ENCODE results near the gene POT1.
"Not testable (repeated sequence)": the region's sequence is repeated elsewhere in the genome, so short reads cannot be mapped to it uniquely, and the experiment has no call there.

POT1 gene, protein sequence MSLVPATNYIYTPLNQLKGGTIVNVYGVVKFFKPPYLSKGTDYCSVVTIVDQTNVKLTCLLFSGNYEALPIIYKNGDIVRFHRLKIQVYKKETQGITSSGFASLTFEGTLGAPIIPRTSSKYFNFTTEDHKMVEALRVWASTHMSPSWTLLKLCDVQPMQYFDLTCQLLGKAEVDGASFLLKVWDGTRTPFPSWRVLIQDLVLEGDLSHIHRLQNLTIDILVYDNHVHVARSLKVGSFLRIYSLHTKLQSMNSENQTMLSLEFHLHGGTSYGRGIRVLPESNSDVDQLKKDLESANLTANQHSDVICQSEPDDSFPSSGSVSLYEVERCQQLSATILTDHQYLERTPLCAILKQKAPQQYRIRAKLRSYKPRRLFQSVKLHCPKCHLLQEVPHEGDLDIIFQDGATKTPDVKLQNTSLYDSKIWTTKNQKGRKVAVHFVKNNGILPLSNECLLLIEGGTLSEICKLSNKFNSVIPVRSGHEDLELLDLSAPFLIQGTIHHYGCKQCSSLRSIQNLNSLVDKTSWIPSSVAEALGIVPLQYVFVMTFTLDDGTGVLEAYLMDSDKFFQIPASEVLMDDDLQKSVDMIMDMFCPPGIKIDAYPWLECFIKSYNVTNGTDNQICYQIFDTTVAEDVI

DNA sequence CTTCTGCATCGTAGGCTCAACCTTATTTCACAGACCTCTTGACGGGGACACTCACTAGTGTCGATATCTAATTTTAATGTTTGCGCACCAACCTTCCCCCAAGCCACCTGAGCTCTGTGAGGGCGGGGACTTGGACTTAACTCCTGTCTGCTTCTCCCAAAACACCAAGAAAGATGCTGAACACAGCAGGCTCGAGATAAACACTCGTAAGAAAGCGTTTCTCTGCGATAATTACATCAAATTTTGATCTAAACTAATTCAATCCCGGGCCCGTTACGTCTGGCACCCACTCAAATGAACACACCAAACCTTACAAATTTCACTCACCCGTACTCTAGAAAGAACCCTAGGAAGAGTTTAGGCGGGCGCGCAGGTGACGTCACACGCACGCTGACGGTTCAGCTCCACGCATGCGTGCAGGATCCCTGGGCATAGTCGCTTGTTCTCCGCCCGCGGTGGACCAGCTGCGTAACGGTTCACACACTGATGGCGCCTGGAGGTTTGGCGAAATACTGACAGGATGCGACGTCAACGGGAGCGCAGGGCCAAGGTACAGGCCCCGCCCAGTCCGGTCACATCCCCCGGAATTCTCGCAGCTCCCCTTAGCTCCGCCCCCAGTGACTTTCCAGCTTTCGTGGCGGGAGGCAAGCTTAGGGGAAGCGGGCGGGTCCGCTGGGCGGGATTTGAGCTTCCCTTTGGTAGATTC, at the start of gene POT1:
Gene POT1, minus strand, starts transcription at position 359 of the 706 bp plus-strand sequence. CDS start 32,652 bp downstream, outside the sequence.
- DNase-seq (ENCODE audit: low read depth in 2 of 3, low spot score in 2 of 3) = peak; percentile 79 to 94 (median 93)

DNA sequence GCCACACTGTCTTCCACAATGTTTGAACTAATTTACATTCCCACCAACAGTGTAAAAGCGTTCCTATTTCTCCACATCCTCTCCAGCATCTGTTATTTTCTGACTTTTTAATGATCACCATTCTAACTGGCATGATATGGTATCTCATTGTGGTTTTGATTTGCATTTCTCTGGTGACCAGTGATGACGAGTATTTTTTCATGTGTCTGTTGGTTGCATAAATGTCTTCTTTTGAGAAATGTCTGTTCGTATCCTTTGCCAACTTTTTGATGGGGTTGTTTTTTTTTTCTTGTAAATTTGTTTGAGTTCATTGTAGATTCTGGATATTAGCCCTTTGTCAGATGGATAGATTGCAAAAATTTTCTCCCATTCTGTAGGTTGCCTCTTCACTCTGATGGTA, 45.5 kb upstream of the POT1 start:
- DNase-seq (ENCODE audit: low read depth in 2 of 3, low spot score in 2 of 3) = not testable (repeated sequence)

DNA sequence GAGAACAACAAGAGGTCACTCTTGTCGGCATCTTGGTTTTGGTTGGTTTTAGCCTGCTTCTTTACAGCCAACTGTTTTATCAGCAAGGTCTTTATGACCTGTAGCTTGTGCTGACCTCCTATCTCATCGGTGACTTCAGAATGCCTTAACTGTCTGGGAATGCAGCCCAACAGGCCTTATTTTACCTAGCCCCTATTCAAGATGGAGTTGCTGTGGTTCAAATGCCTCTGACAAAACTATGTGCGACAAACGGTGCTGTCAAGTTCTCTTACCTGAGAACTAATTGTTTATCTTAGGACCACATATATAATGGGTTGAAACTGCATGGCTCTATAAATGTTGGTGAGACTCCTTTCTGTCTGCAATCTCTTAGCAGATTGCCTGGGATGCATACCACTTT, 35.9 kb upstream of the POT1 start:
- no peak for DNase-seq (ENCODE audit: low read depth in 2 of 3, low spot score in 2 of 3)

DNA sequence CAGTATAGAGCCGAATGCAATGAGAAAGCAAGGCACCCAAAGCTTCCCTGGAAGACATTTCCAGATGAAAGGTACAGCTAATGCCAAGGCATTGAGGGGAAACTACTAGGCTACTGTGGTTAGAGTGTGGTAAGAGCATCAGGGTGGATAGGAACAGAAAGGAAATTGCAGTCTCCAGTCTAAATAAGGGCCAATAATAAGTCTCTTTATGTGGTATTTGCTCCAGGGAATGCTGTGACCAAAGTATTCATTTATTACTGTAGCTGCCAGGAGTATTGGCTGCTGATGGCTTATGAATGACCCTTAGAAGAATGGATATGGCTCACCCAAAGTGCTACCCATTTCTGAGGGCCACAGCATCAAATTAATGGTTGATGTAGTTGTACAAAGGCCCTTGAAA, 30.1 kb upstream of the POT1 start:
- no peak for DNase-seq (ENCODE audit: low read depth in 2 of 3, low spot score in 2 of 3)

DNA sequence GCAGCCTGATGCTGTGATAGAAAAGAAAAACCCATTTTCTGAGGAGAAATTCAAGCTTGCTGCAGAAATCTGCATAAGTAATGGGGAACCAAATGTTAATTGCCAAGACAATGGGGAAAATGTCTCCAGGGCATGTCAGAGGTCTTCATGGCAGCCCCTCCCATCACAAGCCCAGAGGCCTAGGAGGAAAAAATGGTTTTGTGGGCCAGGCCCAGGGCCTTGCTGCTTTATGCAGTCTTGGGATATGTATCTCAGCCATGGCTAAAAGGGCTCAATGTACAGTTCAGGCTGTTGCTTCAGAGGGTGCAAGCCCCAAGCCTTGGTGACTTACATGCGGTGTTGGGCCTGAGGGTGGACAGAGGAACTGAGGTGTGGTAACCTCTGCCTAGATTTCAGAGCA, 28.3 kb upstream of the POT1 start:
- DNase-seq (ENCODE audit: low read depth in 2 of 3, low spot score in 2 of 3) = not testable (repeated sequence)

DNA sequence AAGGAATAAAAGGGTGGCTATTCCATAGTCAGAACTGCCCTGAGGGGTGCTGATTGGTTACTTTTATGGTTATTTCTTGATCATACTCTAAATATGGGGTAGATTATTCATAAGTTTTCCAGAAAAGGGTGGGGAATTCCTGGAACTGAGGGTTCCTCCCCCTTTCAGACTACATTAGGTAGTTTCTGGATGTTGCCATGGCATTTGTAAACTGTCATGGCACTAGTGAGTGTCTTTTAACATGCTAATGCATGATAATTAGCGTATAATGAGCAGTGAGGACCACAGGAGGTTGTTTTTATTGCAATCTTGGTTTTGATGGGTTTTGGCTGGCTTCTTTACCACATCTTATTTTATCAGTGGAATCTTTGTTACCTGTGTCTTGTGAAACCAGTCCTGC, 26.5 kb upstream of the POT1 start:
- no peak for DNase-seq (ENCODE audit: low read depth in 2 of 3, low spot score in 2 of 3)

DNA sequence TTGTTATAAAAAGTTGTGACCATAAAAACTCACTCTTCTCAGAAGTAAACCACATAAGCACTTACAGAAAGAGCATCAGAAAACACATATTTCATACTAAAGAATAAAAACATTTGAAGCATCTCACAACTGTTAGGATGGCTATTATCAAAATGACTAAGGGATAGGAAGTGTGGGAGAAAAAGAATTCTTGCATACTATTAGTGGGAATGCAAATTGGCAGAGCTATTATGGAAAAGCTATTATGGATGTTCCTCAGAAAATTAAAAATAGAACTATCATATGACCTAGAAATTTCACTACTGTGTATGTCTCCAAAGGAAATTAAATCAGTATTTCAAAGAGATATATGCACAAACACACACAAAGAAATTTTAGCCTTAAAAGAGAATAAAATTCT, 25.2 kb upstream of the POT1 start:
- DNase-seq (ENCODE audit: low read depth in 2 of 3, low spot score in 2 of 3) = no peak

DNA sequence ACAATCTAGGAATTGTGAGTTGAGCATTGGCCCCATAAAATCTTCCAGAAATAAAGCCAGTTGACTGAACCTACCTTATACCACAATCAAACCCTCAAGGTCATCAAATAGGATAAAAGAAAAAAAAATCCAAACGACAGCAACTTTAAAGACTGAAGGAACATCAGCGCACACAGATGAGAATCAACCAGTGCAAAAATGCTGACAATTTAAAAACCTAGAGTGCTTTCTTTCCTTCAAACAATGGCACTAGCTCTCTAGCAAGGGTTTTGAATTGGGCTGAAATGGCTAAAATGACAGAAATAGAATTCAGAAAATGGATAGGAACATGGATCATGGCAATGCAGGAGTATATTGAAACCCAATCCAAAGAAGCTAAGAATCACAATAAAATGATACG, 16.1 kb upstream of the POT1 start:
- DNase-seq (ENCODE audit: low read depth in 2 of 3, low spot score in 2 of 3) = no peak

DNA sequence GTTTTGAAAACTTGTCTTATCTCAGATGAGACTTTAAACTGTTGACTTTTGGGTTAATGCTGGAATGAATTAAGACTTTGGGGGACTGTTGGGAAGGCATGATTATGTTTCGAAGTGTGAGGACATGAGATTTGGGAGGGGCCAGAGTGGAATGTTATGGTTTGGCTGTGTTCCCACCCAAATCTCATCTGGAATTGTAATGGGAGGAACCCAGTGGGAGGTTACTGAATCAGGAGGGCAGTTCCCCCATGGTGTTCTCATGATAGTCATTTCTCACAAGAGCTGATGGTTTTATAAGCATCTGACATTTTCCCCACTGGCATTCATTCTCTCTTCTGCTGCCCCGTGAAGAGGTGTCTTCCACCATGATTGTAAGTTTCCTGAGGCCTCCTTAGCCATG, 13.8 kb upstream of the POT1 start:
- DNase-seq (ENCODE audit: low read depth in 2 of 3, low spot score in 2 of 3) = no peak

DNA sequence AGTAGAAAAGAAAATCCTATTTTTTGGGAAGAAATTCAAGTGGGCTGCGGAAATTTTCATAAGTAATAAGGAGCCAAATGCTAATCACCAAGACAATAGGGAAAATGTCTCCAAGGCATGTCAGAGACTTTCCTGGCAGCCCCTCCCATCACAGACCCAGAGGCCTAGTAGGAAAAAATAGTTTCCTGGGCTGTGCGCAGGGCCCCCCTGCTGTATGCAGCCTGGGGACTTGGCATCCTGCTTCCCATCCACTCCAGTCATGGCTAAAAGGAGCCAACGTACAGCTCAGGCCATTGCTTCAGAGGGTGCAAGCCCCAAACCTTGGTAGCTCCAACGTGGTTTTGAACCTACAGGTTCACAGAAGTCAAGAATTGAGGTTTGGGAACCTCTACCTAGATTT, 12.8 kb upstream of the POT1 start:
- no peak for DNase-seq (ENCODE audit: low read depth in 2 of 3, low spot score in 2 of 3)

DNA sequence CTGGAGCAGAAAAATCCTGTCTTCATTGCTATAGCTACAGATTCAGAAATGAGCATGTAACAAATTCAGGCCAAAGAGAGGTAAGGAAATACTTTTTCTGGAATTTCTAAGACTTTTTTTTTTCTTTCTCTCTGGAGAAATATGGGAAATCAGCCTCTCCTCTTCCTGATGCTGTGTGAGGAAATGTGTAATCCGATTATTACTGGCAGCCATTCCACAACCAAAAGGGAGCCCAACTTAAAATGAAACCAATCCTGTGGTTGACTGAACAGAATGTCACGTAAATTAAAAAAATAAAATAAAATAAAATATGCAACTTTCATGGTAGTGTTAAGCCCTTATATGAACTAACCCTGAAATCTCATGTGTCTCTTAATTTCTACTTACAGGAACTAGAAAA, 10.7 kb upstream of the POT1 start:
- no peak for DNase-seq (ENCODE audit: low read depth in 2 of 3, low spot score in 2 of 3)

DNA sequence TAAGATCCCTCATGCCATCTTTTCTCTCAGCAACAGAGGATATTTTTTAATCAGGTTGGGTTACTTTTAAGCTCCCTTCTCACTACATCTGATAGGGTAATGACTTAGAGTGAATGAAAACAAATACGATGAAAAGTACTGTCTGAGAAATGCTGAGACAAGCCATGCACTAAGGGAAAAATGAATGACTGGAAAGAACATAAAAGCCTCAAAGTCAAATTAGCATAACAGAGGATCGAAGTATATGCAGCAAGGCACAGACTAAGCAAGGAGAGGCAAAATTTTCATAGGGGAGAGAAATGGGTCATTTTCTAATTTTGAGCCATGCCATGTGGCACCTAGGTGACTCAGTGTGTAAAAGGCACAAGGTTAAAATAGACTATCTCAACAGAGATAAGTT, 8.5 kb upstream of the POT1 start:
- DNase-seq (ENCODE audit: low read depth in 2 of 3, low spot score in 2 of 3) = no peak

DNA sequence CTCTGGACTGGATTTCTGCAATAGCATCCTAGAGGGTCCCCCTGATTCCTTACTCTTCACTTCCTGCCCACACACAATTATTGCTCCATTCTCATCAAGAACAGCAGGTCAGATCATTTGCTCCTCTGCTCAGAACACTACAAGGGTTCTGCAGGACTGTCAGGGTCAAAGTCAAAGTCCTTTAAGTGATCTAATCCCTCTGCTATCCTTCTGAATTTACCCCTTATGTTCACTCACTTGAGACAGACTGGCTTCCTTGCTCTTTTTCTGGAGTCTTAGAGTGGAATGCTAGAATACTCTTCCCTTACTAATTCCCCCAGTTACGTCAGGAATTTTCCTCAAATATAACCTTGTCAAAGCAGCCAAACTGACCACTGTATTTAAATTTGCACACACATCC, 7.5 kb upstream of the POT1 start:
- no peak for DNase-seq (ENCODE audit: low read depth in 2 of 3, low spot score in 2 of 3)

DNA sequence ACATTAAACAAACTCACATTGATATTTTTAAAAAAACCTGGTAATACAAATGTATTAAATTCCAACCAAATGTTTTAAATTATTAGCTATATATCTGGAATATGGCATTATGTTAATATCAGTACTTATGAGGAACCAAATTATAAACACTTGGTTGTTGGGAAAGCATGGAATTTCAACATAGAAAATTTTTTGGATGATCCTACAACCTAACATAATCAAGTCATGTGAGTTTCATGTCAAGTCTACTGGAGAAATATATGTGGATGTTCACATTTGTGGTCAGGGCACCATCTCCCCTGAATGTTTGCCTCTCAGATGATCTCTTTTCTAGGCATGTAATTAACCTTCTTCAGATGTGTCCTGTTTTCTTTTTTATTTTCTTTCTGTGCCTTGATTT, 5.2 kb upstream of the POT1 start:
- no peak for DNase-seq (ENCODE audit: low read depth in 2 of 3, low spot score in 2 of 3)

DNA sequence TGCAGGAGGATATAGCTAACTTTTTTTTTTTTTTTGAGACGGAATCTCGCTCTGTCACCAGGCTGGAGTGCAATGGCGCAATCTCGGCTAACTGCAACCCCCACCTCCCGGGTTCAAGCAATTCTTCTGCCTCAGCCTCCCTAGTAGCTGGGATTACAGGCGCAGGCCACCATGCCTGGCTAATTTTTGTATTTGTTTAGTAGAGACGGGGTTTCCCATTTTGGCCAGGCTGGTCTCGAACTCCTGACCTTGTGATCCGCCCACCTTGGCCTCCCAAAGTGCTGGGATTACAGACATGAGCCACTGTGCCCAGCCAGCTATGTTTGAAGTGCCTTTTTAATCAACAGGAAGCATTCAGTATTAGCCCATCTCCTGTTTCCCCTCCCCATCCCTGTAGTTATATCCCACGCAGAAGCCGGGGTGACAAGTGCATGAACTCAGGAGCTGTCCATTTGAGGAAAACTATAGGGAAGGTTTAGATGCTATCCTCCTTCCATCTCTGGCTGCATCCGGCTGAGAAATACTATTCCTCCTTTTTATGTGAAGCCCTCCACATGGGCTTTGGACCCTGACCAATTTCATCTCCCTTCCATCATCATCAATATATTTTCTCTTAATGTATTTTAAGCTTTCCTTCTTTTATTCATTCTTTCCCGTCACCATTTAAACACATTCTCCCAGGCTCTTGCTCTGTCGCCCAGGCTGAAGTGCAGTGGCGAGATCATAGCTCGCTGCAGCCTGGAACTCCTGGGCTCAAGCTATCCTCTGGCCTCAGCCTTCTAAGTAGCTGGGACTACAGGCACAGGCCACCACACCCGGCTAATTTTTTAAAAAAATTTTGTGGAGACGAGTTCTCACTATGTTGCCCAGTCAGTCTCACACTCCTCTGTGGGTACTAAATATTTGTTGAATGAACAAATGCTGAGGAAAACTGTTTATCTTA, 1.3 kb upstream of the POT1 start:
- DNase-seq (ENCODE audit: low read depth in 2 of 3, low spot score in 2 of 3) = no peak

DNA sequence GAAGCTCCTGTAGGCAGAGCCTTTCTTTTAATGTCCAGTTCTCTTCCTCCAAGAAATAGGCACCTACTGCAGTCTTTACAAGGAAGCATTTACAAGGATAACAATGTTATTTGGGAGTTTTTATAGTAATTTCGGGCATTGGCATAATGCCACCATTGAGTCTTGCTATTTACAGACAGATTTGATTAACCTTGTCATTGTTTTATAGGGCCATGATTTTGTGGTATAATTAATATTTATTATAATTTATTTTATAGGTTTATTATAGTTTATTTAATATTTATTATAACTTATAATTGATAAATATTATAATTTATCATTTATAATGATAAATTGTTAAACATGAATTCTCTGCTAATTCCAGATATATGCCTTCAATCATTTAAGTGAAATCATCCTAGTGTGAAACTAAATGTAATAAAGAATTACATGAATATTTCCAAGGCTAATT, 573 bp upstream of the POT1 start:
- DNase-seq (ENCODE audit: low read depth in 2 of 3, low spot score in 2 of 3) = no peak

DNA sequence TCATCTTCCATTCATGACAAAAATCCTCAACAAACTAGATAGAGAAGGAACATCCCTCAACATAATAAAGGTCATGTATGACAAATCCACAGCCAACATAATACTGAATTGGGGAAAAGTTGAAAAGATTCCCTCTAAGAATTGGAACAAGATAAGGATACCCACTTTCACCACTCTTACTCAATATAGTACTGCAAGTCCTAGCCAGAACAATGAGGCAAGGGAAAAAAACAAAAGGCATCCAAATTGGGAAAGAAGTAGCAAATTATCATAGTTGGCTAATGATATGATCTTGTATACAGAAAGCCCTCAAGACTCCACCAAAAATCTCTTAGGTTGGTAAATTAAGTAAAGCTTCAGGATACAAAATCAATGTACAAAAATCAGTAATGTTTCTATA, 4.7 kb downstream of the POT1 start:
- no peak for DNase-seq (ENCODE audit: low read depth in 2 of 3, low spot score in 2 of 3)

DNA sequence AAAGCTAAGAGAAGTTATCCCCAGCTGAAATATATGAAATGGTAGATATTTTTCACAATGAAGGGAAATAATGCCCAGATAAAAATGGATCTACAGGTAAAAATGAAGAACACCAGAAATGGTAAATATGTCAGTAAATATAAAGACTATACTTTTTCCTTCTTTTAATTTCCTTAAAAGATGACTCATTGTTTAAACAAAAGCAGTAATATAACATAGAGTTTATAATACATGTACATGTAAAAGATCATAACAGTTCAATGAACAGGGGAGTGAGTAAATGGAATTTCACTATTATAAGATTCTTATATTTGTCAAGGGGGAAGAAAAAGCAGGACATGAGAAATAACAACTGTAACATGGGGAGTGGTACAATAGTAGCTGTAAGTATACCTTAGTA, 7.4 kb downstream of the POT1 start:
- DNase-seq (ENCODE audit: low read depth in 2 of 3, low spot score in 2 of 3) = no peak

DNA sequence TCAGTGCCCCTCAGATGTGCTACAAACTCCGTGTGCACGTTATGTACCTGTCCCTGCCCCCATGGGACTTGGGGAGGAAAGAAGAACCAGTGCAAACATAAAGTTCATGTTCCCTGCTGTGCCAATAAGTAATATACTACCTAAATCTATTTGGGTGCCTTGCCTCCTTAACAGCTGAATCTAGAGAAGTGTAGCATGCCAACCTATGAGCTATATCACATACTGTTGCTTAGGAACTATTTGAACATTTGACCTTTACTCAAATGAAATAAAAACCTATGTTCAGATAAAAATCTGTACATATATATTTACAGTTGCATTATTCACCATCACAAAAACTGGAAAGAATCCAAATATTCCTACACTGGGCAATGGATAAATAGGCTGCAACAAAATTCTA, 9.8 kb downstream of the POT1 start:
- DNase-seq (ENCODE audit: low read depth in 2 of 3, low spot score in 2 of 3) = no peak

DNA sequence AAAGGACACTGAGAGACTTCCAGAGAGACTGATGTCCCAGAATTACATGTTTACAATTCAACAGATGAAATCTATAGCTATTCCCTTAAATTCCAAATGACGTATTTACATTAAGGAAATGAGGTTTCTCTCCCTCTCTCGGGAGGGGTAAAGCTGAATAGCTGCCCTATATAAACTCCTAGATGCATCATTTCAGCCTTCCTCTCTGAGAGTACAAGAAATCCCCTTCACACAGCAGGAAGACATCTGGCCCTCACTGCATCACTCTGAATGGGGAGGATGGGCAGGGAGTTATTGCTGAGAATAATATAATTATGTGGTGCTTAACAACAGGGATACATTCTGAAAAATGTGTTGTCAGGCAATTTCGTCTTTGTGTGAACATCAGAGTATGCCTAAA, 11.0 kb downstream of the POT1 start:
- DNase-seq (ENCODE audit: low read depth in 2 of 3, low spot score in 2 of 3) = no peak

DNA sequence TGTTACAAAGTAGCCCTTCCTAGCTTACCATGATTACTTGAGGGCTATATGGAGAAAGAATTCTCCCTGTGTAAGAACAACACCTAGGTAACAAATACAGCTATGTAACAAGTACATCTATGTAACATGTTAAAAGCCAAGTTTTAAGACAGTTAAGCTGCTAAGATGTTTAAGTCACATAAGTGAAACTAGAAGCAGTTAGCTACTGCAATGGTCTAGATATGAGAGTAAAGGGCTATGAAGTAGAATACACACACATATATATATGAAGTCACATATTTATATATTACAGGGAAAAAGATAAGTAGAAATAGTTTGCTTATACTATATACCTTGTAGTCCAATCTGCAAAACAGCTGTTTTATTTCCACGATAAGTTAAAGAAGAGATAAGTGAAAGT, 14.4 kb downstream of the POT1 start:
- DNase-seq (ENCODE audit: low read depth in 2 of 3, low spot score in 2 of 3) = no peak
